Activated gamma-delta T cell (primary cell): ENCODE measurements around the gene C15orf39.

Experiments
- DNase-seq: peaks from one replicate; lab custom pipeline; 2025; lab: John Stamatoyannopoulos, UW

The C15orf39 gene

DNA sequence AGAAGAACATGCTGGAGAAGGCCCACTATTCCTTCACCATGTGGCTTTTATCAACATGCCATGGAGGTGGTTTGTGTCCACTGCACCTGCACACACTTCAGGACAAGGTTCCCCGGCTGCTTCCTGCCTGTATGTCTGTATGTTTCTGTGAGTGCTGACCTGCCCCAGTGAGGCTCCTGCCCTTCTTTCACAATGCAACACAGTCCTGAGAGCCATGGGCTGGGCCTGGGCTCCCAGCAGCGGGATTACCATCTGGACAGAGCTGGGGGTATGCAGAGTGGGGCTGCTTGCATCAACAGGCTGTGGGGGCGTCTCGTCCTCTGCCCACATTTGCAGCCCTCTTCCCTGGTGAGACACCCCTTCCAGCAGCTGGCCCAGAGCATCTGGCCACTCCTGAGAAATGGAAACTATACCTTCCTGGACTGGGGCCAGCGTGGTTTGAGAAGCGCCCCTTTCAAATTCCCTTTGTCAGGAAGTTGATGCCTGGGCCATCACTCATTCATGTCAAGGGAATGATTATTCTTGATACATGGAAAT lies 29.3 kb upstream of the C15orf39 start:
- no peak for DNase-seq

DNA sequence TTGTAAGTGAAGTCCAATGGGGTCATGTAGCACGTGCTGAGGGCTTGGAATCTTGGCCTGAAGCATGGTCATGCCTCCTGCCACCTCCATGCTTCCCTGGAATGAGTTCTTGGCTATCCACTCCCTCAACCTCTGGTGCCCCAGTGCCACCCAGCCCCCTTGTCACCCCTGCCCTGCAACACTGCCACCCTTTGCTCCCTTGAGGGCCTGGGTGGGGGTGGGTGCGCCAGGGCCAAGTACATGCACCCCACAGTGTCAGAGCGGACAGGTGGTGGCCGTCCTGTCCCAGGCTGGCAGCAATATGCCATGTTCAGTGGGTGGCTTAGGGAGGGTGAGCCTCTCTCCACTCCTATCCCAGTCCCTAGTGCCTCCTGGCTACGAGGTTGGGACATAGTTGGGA lies 27.6 kb upstream of the C15orf39 start:
- no peak for DNase-seq

DNA sequence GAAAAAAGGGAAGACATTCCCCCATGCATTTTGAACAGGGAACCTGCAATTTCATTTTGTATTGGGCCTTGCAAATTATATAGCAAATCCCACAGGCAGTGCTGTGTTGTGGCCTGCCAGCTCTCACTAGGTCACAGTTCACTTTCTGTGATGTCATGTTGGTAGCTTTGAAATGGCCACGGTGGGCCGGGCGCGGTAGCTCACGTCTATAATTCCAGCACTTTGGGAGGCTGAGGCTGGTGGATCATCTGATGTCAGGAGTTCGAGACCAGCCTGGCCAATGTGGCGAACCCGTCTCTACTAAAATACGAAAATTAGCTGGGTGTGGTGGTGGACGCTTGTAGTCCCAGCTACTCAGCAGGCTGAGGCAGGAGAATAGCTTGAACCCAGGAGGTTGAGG lies 27.0 kb upstream of the C15orf39 start:
- DNase-seq = no peak

DNA sequence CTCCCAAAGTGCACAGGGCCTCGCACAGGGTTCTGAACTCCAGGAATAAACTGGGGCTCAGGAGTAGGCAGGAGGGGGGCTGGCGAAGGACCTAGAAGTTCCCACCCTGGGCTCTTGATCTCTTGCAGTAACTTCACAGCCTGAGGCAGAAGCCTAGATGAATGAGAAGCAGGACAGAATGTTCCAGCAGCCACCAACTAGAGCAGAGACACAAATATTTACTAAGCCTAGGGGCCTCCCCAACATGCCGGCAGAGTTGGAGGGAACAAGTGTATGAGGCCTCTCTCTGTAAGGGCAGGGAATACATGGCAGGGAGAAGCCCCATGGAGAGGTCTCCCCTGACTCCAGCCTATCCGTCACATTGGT lies 25.3 kb upstream of the C15orf39 start:
- DNase-seq = no peak

DNA sequence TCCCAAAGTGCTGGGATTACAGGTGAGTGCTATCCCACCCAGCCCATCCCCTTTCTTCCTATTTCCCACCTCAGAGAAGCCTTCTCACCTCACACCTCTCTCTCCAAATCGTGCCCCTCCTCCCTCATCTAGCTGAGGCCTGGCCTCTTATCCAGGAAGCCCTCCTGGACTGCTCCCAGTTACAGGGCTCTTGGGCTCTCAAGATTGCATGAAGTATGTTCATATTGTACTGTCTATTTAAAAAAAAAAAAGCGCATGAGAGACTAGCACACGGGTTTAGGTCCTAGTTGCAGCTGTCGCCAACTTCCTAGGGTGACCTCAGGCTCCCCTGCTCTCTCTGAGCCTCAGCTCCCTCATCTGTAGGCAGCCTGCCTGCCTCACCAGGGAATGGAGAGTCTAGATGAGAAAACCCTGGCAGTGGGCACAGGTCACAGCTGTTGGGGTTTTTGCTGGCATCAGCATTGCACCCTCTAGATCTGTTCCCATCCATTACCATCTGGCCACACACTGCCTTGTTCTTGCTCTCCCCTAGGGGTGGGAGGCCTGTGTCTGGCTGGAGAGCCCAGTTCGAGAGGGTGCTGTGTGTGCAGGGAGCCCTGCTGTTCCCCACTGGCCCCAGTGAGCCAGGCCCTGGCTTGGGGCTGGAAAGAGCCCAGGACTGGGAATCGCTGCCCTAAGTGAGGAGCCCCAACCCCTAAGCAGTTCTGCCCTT lies 24.2 kb upstream of the C15orf39 start:
- no peak for DNase-seq

DNA sequence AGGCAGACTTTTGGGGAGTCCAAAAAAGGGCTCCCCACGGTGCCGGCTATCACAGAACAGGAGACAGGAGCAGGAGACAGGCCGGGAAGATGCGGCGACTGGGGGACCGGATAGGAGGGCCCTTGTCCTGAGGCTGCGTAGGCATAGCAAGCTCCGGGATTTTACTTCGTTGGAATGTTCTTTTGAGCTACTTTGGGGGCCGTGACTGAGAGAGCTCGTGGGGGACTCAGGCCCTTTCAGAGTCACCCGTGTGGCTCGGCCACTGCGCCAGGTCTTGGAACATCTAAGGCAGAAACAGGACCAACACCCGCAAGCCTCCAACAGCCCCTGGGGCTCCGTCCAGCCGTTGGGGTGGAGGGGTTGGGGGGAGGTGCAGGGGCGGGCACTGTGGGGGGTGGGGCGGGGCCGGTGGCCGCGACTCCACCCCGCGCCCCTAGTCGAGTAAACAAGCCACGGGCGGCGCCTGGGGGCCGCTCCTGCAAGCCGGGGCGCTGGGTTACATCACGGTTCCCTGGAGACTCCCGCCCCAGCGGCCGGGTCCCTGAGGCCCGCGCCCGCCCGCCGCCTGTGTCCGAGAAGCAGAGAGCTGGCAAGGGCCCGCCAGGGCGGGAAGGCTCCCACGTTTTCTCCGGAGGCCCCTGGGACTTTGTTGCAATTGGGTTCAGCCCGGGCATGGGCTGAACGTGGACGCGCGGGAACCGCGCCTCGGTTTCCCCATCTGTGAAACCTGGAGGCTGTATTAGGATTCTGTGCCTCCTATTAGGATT lies 23.3 kb upstream of the C15orf39 start:
- no peak for DNase-seq

DNA sequence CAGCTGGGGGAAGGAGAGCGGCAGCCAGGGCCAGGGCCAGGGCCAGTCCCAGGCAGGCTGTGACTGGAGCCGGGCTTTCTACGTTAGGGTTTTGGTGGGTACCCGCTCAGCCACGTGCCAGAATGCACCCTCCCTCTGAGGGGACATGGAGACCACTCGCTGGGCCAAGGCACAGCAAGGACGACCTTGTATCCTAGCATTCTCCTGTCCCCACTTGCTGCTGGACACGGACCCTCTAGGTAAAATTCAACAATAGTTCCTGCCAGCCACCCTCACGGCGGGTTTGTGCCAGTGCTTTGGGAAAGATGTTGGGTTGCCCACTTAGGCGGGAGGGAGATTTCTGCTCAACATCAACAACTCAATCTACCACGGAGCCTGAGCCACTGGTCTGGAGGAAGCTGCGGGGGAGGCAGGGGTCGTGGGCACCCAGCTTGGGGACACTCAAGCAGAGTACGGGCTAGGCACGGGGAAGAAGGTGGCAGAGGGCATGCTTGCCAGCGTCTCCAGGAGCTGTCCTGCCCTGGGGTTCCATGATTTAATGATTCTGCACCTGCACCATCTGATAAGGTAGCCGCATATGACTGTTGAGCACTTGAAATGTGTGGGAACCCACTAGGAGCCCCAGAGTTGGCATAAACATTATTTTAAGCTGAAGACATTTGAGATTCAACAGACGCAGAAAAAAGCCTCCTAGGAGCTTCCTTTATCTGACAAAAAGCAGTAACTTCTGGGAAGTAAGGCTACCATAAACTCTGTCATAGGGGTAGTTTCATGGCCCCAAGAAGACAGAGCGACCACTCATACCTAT lies 22.5 kb upstream of the C15orf39 start:
- DNase-seq = no peak

DNA sequence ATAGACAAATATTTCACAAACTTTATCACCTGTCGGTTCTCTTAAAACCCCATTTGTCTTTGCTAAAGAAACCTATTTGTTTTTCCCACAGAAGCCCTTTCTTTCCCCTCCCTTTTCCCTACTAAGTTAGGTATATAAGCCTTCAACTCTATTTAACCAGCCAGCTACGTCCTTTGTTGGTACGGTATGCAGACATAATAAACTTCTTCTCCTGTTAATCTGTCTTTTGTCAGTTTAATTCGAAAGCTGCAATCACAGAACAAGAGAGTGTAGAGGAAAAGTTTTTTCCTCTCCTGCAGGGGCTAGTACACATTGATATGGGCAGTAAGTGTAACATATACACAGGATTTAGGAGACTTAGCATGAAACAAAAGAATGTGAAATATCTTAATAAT lies 21.9 kb upstream of the C15orf39 start:
- no peak for DNase-seq

DNA sequence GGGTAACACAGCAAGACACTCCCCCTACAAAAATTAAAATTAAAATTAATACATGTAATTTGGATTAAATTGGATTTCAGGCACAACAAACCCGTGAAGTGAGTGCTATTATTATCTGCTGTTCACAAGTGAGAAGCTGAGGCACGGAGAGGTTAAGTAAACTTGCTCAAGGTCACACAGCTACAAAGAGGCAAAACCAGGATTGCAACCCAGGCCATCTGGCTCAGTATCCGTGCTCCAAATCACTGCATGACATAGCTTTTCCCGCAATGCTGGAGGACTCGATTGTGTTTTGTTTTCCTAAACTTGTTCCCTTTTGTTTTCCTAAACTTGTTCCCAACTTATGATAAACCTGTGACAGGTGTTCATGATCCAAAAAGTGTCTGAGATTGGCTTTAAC lies 19.9 kb upstream of the C15orf39 start:
- no peak for DNase-seq

DNA sequence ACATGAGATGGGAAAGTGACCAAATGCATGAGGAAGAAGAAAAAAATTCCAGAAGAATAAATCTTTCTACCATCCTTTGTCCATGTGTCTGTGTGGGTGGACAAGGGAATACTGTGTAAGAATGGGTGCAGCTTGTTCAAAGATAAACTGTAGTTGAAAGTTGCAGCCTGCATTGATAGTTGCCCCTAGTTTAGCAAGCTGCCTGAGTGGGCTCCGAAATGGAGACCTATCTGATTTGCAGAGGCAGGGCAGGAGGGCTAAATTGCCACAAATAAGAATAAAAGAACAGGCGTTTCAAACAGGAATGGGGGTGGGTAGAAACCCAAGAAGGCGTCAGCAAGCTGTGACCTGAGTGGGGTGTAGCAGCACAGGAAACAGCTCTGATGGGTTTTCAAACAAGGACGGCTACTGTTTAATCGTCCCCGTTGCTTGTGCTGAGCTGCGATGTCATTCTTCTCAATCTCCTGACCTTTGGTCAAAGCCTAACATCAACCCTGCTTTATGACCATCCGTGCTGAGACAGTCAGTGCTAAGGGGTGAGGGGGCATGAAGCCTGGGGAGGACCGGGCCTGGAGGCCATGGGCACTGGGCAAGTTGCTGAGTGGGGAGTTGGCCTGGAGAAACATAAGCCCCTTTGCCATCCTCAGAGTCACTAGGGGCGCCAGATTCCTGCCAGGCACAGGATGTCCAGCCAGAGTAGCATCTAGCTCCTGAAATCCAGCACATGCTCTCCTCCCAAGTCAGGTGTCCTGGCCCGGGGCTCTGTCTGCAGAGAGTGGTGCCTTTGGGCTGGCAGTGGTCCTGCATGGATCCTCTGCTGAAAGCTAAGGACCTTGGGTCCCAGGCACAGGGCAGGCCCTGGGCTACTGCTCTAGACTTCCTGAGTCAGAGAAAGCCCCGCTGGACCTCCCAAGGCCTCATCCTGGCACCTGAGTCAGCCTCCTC lies 19.2 kb upstream of the C15orf39 start:
- DNase-seq = no peak

DNA sequence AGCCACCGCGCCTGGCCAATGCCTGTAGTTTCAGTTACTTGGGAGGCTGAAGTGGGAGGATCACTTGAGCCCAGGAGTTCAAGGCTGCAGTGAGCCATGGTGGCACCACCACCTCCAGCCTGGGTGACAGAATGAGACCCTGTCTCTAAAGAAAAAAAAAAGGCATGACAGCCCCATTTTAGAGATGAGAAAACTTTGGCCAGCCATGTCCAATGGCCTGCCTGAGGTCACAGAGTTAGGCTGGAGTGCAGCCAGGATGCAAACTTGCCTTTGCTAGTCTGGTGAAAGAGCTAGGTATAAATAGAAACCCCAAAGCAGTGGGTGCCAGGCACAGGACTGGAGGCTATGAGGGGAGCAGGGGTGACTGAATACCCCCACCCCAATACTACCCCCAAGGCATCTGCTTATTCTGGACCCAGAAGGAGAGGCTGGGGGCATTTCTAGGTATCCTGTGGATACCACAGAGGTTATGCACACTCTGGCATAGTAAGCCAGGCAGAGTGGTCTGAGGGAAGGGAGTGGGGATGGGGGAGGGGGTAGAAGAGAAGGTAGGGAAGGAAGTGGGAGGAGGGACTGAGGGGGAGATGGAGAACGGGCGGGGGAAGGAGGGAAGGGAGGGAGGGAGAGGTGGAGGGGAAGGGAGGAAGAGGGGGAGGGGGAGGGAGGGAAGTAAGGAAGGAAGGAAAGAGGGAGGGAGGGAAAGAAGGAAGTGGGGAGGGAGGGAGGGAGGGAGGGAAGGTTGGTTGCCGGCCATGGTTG lies 16.2 kb upstream of the C15orf39 start:
- DNase-seq = no peak

DNA sequence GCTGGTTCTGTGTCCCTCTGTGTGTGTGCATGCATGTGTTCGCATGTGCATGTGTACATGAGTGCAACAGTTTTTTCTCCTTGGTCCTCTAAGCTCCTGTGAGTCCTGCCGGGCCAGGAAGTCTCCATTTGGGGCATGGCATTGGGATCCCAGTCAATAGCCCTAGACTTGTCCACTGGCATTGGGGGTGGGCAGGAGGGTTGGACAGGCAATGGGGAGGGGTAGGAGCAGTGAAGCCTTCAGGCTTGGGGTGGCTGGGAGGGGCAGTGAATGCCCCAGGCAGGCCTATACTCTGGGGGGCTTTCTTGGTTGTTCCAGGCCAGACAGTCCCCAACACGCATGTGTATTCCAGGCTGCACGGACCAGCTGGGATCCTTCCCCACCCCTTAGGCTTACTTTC lies 15.6 kb upstream of the C15orf39 start:
- DNase-seq = no peak

DNA sequence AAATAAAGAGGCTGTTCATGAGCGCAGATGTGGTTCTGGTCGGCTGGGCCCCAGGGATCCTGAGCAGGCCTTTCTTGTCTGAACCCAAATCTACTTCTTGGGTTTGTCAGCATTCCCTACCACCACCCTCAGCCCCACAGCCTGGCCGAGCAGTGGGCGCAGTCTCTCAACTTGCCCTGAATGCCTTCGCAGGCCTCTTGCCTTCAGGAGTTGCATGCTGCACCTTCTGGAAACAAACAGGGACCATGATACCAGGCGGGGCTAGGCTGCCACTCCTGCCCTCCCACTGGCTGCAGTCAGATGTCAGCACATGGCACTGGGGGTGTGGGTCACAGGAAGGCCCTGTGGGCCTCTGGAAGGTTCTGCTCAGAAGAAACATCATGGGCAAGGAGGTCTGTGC lies 13.2 kb upstream of the C15orf39 start:
- DNase-seq = no peak

DNA sequence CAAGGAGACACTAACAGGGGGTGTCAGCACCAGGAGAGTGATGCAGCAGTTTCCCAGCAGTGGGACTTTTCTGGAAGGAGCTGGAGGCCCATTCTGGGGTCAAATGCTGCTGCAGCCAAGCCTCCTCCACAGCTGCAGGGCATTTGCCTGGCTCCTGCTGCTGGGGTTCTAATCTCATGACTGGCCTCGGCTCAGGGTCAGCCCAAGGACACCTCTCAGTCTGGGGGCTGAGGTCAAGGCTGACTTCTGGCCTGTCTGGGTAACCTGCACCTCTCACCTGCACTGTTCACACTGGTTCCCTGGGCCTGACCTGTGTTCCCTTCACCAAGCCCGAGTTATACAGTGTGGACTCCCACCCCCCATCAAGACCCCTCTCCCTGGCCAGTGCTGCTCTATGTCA lies 10.4 kb upstream of the C15orf39 start:
- DNase-seq = no peak

DNA sequence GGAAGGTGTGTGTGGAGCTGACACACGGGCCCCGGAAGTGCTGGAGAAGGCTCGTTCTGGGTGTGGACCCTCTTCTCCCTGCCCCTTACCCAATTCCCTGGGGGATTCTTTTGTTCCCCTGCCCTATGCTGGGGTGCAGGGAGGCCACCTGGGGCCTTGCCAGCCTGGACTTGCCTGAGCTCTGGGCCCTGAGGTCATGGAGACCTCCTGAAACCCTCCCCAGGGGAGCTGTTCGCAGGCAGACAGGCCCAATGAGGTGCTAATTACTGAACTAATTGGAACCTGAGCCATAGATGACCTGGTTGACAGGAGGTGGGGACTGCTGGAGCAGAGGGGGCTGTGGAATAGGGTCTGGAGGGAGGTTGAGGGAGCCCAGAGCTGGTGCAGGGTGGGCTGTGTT lies 9.4 kb upstream of the C15orf39 start:
- DNase-seq = no peak

DNA sequence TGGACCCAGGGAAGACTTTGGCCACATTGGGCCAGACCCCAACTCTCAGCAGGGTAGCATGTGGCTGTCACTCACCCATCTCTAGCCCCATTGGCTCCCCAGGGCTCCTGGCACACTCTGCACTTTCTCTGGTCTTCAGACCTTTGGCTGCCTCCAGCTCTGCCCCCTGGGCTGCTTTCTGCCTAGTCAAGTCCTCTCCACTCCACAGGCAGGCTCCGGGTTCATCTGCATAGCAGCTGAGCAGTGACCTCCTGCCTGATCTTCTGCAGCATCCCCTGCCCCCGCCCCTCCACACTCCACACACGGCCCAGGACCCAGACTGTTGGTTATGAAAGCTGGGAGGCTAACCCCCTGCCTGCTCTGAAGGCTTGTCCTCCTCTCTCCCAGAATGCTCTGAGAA lies 8.4 kb upstream of the C15orf39 start:
- no peak for DNase-seq

DNA sequence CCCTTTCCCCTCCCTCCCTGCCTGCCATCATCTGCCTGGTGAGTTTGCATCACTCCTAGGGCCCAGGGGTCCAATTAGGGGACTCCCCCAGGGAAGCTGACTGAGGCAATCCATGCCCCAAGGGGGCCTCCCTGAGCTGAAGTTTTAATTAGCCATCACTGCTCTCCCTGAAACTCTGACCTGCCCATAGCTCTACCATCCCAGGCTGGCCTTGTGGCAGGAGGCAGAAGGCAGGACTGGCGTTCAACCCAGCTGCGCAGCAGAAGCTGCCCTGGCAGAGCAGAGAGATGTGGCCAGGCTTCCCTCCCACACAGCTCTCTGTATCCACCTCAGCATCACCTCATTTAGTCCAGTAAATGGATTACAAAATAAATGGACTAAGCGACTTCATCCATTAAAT lies 7.7 kb upstream of the C15orf39 start:
- DNase-seq = no peak

DNA sequence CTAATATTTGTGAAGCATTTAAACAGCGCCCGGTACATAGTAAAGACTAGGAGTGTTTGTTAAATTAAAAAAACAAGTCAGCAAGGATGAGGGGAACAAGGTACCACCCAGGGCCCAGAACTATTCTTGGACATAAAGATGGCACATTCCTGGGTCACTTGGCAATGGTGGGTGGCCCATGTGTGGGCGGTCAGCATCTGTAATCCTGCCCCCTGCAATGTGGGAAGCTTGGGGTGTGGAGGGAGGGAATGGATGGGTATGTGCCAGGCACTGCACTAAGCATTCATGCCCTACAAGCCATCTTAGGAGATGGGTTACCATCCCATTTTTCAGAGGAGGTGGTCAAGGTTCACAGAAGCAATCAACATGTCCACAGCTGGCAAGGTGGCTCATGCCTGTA lies 7.3 kb upstream of the C15orf39 start:
- DNase-seq = no peak

DNA sequence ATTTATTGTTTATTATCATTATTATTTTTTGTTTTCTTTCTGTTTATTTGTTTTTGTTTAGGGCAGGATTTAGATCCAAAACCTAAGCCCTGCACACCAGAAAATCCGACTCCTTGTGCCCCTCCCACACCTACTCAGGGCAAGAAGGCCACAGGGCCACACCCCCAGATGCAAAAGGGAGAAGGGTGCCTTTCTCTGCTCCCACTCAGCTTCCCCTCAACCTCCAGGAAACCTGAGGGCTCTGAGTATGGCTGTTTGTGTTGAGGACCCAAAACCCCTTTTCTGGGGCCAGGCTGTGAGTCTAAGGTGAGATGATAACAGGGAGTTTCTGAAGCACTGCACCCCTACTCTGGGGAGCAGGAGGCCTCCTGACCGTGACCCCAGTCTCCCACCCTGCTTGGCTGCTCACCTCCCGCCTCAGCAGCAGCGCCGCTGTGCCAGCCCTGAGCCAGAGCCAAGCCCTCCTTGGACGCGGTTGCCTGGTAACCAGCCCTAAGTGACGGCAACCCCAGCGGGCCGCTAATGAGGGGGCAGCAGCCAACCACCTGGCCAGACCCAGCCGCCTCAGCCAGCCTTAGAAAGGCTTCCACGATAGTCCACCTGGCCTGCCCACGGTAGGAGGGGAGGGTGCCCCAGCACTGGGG lies 6.4 kb upstream of the C15orf39 start:
- no peak for DNase-seq

DNA sequence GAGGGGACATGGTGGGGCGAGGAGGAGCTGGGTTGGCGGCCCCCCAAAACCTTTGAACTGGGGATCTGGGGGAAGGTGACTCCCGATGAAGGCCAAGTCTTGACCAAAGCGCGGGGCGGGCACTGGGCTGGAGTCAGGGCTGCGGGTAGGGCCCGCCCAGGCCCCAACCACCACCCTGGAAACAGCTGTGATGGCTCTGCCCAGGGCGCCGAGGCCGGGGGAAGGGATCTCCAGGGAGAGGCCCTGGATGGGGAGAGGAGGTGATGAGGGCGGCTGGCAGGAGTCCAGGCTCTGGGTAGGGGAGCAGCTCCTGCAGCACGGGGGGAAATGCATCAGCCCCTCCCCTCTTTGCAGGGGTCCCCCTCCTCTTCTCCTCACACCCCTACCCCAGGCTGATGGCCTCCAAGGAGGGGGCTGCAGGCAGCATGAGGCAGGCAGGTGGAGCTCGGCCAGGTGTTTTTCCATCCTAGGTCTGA lies 5.9 kb upstream of the C15orf39 start:
- DNase-seq = no peak
